WTC11 (cell line): ENCODE data around the gene DGKA. TPM values are rescaled to one million over a fixed set of nuclear protein-coding genes. Genes with fewer than 3 reads are reported as not detected.

Experiments used
- ATAC-seq: fragments of 200-7000 bp; cut with Tn5 transposase; 2 replicates; pipeline ENCODE4 v1.10.0; 2021; ENCODE audit warnings: mild to moderate bottlenecking, moderate library complexity
- CTCF ChIA-PET: fragments of 300-600 bp; sonication (Branson Sonifier 250); formaldehyde crosslinking; loops from one replicate; lab custom pipeline; 2021; ENCODE audit warnings: antibody characterized with exemption; lab: Charles Lee
- POLR2A ChIA-PET: fragments of 350-600 bp; sonication (Branson Sonifier 250); formaldehyde crosslinking; loops from one replicate; lab custom pipeline; 2021; ENCODE audit warnings: antibody characterized with exemption; lab: Charles Lee
- DNase-seq: peaks from one replicate; pipeline ENCODE4 v3.0.0; 2021; ENCODE audit warnings: low spot score
- H3K27ac Mint-ChIP-seq: 2 replicates; pipeline ENCODE4 v1.8.0; 2021; ENCODE audit warnings: mixed read lengths
- H3K27me3 Mint-ChIP-seq: 2 replicates; pipeline ENCODE4 v1.8.0; 2021; ENCODE audit warnings: low read depth, mild to moderate bottlenecking, moderate library complexity, mixed read lengths
- H3K36me3 Mint-ChIP-seq: 2 replicates; pipeline ENCODE4 v1.8.0; 2021; ENCODE audit warnings: mixed read lengths
- H3K4me1 Mint-ChIP-seq: 2 replicates; pipeline ENCODE4 v1.8.0; 2022; ENCODE audit warnings: mixed read lengths
- H3K4me3 Mint-ChIP-seq: 2 replicates; pipeline ENCODE4 v1.8.0; 2021; ENCODE audit warnings: mild to moderate bottlenecking, moderate library complexity, mixed read lengths
- H3K9me3 Mint-ChIP-seq: 2 replicates; pipeline ENCODE4 v1.8.0; 2021; ENCODE audit warnings: mixed read lengths
- ATF2 ChIP-seq: sonication (generic); formaldehyde crosslinking; IDR thresholded peaks from 2 replicates; pipeline ENCODE4 v1.8.1; 2022; ENCODE audit warnings: low read depth, missing genetic modification reagents, borderline replicate concordance
- ATF3 ChIP-seq: sonication (generic); formaldehyde crosslinking; conservative IDR thresholded peaks from 2 replicates; pipeline ENCODE4 v1.8.1; 2022; ENCODE audit warnings: mild to moderate bottlenecking, missing genetic modification reagents
- ATF6 ChIP-seq: sonication (generic); formaldehyde crosslinking; IDR thresholded peaks from 2 replicates; pipeline ENCODE4 v1.8.1; 2023; ENCODE audit warnings: mild to moderate bottlenecking, missing genetic modification reagents
- CBFB ChIP-seq: sonication (generic); formaldehyde crosslinking; IDR thresholded peaks from 2 replicates; pipeline ENCODE4 v1.8.1; 2022; ENCODE audit warnings: mild to moderate bottlenecking, low read depth, missing genetic modification reagents
- CREB1 ChIP-seq: sonication (generic); formaldehyde crosslinking; IDR thresholded peaks from 2 replicates; pipeline ENCODE4 v1.8.0; 2023; ENCODE audit warnings: mild to moderate bottlenecking, missing genetic modification reagents
- E2F5 ChIP-seq: sonication (generic); formaldehyde crosslinking; IDR thresholded peaks from 2 replicates; pipeline ENCODE4 v1.8.1; 2022; ENCODE audit warnings: mild to moderate bottlenecking, moderate library complexity, missing genetic modification reagents
- ELF4 ChIP-seq: sonication (generic); formaldehyde crosslinking; IDR thresholded peaks from 2 replicates; pipeline ENCODE4 v1.8.1; 2022; ENCODE audit warnings: low read depth, mild to moderate bottlenecking, moderate library complexity, missing genetic modification reagents
- FOXP1 ChIP-seq: sonication (generic); formaldehyde crosslinking; IDR thresholded peaks from 2 replicates; pipeline ENCODE4 v1.8.0; 2022; ENCODE audit warnings: missing genetic modification reagents, mild to moderate bottlenecking, moderate library complexity, borderline replicate concordance
- HMGA2 ChIP-seq: fragments of 250-450 bp; sonication (Bioruptor Pico); IDR thresholded peaks from 2 replicates; pipeline ENCODE4 v1.4.0; 2021; ENCODE audit warnings: mild to moderate bottlenecking, moderate library complexity
- IRF2 ChIP-seq: sonication (generic); formaldehyde crosslinking; IDR thresholded peaks from 2 replicates; pipeline ENCODE4 v1.8.0; 2022; ENCODE audit warnings: low read depth, missing genetic modification reagents, borderline replicate concordance
- JAZF1 ChIP-seq: fragments of 250-450 bp; sonication (Bioruptor Pico); IDR thresholded peaks from 2 replicates; pipeline ENCODE4 v1.9.0; 2021; ENCODE audit warnings: moderate library complexity, mild to moderate bottlenecking, inconsistent platforms
- NFATC4 ChIP-seq: fragments of 250-450 bp; sonication (Bioruptor Pico); IDR thresholded peaks from 2 replicates; pipeline ENCODE4 v1.9.0; 2021; ENCODE audit warnings: mild to moderate bottlenecking
- NFE2L1 ChIP-seq: sonication (generic); formaldehyde crosslinking; IDR thresholded peaks from 2 replicates; pipeline ENCODE4 v1.8.1; 2023; ENCODE audit warnings: missing genetic modification reagents
- RELA ChIP-seq: sonication (generic); formaldehyde crosslinking; IDR thresholded peaks from 2 replicates; pipeline ENCODE4 v1.8.1; 2022; ENCODE audit warnings: missing genetic modification reagents, mild to moderate bottlenecking, borderline replicate concordance
- SMAD3 ChIP-seq: sonication (generic); formaldehyde crosslinking; IDR thresholded peaks from 2 replicates; pipeline ENCODE4 v1.8.0; 2022; ENCODE audit warnings: missing genetic modification reagents, mild to moderate bottlenecking, borderline replicate concordance
- TEAD1 ChIP-seq: sonication (generic); formaldehyde crosslinking; IDR thresholded peaks from 2 replicates; pipeline ENCODE4 v1.8.0; 2022; ENCODE audit warnings: mild to moderate bottlenecking, missing genetic modification reagents
- ZBTB43 ChIP-seq: sonication (generic); formaldehyde crosslinking; IDR thresholded peaks from 2 replicates; pipeline ENCODE4 v1.8.1; 2023; ENCODE audit warnings: mild to moderate bottlenecking, missing genetic modification reagents
- ZNF121 ChIP-seq: sonication (generic); formaldehyde crosslinking; IDR thresholded peaks from 2 replicates; pipeline ENCODE4 v1.8.0; 2023; ENCODE audit warnings: missing genetic modification reagents
- ZNF281 ChIP-seq: sonication (generic); formaldehyde crosslinking; IDR thresholded peaks from 2 replicates; pipeline ENCODE4 v1.8.0; 2023; ENCODE audit warnings: mild to moderate bottlenecking, missing genetic modification reagents
- ZNF416 ChIP-seq: fragments of 250-450 bp; sonication (Bioruptor Pico); IDR thresholded peaks from 2 replicates; pipeline ENCODE4 v1.9.0; 2021; ENCODE audit warnings: mild to moderate bottlenecking, inconsistent platforms
- ZNF512 ChIP-seq: sonication (generic); formaldehyde crosslinking; IDR thresholded peaks from 2 replicates; pipeline ENCODE4 v1.8.1; 2022; ENCODE audit warnings: missing genetic modification reagents, borderline replicate concordance
- total RNA-seq: library from RNA; stranded (reverse); gene quantifications from 3 replicates; pipeline ENCODE4 v1.2.3, GENCODE V29; 2021

Gene DGKA
- total RNA-seq, 1 experiment from 2014 or later = 25.5 TPM

- TF ChIP-seq ZNF512 (no peak), NFE2L1 (no peak), ZNF281 (no peak), CBFB (CRISPR knock-in tag) (no peak), IRF2 (CRISPR knock-in tag) (no peak), SMAD3 (CRISPR knock-in tag) (peak; percentile 12; the same call in 1 of the 2 replicates), NFATC4 (CRISPR knock-in tag) (no peak), ELF4 (CRISPR knock-in tag) (peak; percentile 86; the same call in 1 of the 2 replicates), TEAD1 (peak; percentile 2; the same call in 1 of the 2 replicates), ATF3 (no peak), FOXP1 (CRISPR knock-in tag) (peak; percentile 47; the same call in 1 of the 2 replicates), HMGA2 (CRISPR knock-in tag) (no peak), E2F5 (CRISPR knock-in tag) (no peak)
- TF ChIP-seq, all 79 proteins: peak for 20
Measured at GRCh38 chr12:55927588-55928502, 3.1 kb upstream of the DGKA start, which contains the start of gene PYM1 (continued).

- TF ChIP-seq ZNF416 (CRISPR knock-in tag) = no peak
- TF ChIP-seq ATF2 (CRISPR knock-in tag) = no peak
- no peak for TF ChIP-seq ATF6 (CRISPR knock-in tag)
- TF ChIP-seq ZNF121 (CRISPR knock-in tag) = no peak
- no peak for TF ChIP-seq HMGA2 (CRISPR knock-in tag)
- no peak for TF ChIP-seq RELA (CRISPR knock-in tag)
- TF ChIP-seq CREB1 (CRISPR knock-in tag) = no peak
- no peak for TF ChIP-seq JAZF1 (CRISPR knock-in tag)
- TF ChIP-seq ZBTB43 = no peak
- DNase-seq (no peak), ATAC-seq (no peak)
- ChIA-PET CTCF (interaction anchor here (2.0 to 5.0 kb wide), 4 partner anchors 10 to 191 kb away, joined by 17 to 40 read pairs (median 31); no protein-coding TSS in a partner anchor), POLR2A (no interaction called here)
- H3K9me3 Mint-ChIP-seq = no peaks in the 10 kb centered on the region
- H3K36me3 Mint-ChIP-seq = peaks cover 15% of the 10 kb centered on the region
- peak overlapping the region; percentile 84 for H3K27ac Mint-ChIP-seq
- peaks cover 49% of the 10 kb centered on the region for H3K4me1 Mint-ChIP-seq
- peaks cover 33% of the 10 kb centered on the region for H3K27me3 Mint-ChIP-seq
- H3K4me3 Mint-ChIP-seq = peak overlapping the region; percentile 94
Measured at GRCh38 chr12:55929306-55929791, 1.6 kb upstream of the DGKA start.
